ENCODE measurements around the gene DIPK1C.

The DIPK1C gene

DNA sequence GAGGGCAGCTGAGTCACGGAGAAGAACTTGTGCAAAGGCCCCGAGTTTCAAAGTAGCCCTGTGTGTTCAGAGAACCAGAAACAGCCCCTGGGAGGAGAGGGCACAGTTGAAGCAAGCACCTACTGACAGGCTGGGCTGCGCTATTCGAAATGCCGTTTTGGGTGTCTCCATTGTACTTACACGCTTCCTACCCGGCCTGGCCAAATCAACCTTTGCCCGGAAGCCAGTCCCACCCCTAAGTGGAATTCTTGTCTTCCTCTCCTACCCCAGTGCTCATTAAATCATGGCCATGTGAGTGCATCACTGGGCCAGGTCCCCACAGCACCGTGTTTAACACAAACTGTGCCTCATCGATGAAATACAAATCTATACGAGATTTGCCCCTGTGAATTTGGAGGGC lies 6.0 kb downstream of the DIPK1C start:
- DNase-seq, result no peak

- no peak for DNase-seq
These were observed 6.5 kb downstream of the DIPK1C start for GRCh38 chr18:74450626-74451025.

- no peak for DNase-seq
These were observed 9.5 kb downstream of the DIPK1C start for GRCh38 chr18:74447404-74448152.

GRCh38 chr18:74446631-74447403 lies 10.3 kb downstream of the DIPK1C start:
- no peak for DNase-seq

- DNase-seq, result no peak
These were observed 10.9 kb downstream of the DIPK1C start for GRCh38 chr18:74446178-74446577.

- DNase-seq, result no peak
These were observed 11.5 kb downstream of the DIPK1C start for GRCh38 chr18:74445585-74445984.

DNA sequence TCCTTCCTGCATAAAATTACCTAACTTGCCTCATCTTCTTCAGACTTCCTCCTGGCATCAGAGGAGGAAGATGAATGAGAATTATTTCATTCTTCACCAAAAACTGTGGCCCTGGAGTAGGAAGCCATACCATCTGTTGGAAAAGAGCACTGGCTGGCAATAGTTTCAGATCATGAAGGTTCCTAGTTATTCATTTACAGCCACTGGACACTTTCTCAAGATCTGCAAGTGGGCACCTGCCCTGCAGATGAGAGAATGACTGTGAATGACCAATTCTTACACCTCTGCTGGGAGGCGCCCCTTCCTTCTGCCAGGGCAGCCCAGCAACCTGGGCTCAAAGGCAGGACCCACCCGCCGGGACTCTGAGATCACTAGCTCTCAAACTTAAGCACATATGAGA lies 13.0 kb downstream of the DIPK1C start:
- no peak for DNase-seq

DNA sequence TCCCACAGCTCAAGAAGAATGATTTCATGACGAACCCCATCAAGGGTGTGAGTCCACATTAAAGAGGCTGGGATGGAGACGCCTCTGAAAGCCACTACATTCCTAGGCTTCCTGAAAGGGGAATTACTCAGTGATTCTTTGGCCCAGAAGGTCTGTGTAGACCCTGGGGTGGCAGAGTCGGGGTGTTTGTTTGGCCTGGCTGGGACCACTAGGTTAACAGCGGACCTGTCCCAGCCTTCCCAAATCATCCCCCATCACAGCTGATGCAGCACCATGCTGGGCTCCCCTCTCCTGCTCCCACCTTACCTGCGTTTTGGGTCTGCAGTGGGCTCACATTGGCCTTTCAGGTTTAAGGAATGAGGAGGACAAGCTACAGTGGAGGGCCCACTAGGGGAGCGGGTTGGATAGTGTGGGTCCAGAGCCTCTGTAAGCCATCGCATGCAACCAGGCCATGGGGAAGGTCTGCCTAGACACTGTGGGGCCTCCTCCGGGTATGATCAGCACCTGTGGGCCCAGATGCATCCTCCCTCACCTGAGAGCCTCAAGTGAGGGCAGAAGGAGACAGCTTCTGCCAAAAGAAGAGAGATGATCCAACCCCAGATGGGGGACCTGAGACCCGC lies 16.2 kb downstream of the DIPK1C start:
- DNase-seq, result no peak

GRCh38 chr18:74438091-74438490 lies 19.0 kb downstream of the DIPK1C start:
- DNase-seq, result no peak

DNA sequence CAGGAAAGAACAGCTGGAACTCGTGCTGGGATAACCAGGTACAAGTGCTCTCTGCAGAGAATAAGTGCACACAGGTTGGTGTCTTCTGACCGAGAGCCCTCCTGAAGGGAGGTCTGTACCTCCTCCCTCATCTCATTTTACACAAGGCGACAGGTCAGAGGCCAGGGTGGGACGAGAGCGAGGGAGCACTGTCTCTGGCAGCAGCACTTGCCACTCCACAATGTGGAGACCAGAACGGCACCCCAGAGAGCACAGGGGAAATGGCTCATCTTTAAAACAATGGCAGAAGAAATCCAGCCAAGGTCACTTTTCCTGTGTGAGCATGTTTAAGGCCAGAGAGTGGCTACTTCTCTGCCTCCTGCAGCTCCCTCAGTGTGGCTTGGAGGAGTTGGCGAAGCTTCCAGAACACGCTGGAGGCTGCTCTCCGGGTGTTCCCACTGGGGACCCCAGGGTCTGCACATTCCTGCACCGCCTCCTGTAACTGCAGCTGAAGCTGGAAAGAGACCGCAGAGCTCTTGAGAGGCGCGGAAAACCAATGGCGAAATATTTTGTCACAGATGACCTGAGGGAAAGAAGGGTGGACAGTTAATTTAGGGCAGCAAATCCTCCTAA lies 20.8 kb downstream of the DIPK1C start:
- no peak for DNase-seq

GRCh38 chr18:74435740-74436139 lies 21.4 kb downstream of the DIPK1C start:
- no peak for DNase-seq

DNA sequence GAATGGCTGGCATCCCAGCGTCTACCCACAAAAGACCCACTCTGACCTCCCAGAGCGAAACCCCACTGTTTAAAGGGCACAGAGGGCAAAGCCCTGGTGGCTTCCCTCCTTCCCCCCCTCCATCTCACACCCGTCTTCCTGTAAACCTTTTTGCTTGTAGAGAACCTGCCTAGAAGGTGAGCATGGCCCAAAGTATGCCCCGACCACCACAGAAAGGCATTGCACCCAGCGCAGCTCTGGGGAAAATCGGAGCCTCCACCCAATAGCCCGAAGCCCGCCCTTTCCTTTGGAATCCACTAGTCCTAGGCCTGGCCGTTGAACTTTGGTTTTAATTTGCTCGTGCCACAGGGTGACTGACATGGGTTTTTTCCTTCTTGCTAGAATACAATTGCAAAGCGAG lies 22.6 kb downstream of the DIPK1C start:
- DNase-seq, result no peak

DNA sequence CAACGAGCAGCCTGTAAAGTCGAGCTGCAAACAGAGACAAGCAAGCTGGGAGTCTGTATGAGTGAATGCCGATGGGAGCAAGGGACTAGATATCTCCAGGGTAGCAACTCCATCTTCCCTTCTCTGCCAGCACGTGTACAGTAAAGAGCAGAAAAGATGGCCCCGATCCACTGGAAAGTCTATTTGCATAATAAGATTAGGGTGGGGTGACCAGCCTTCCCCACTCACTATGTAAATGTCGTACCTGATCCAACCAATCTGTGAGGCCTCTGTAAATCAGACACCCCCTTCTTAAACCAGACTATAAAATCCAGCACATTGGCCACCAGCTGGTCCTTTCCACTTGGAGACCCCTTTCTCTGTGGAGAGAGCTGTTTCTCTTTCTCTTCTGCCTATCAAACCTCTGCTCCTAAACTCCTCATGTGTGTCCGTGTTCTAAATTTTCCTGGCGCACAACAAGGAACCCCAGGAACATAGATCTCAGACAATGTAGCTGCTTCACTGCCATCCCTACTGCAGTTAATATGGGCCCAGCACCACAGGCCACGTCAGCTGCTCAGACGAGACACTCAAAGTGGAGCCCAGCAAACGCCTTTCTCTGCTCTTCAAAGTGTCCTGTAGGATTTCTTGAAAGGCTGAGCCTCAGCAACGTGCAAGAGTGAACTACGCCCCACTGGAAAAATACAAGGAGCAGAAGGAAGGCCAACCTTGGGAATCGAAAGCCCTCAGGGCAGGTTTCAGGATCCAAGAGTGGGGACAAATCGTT lies 26.1 kb downstream of the DIPK1C start:
- DNase-seq, result no peak

- DNase-seq, result no peak
These were observed 26.9 kb downstream of the DIPK1C start for GRCh38 chr18:74430231-74430630.

DNA sequence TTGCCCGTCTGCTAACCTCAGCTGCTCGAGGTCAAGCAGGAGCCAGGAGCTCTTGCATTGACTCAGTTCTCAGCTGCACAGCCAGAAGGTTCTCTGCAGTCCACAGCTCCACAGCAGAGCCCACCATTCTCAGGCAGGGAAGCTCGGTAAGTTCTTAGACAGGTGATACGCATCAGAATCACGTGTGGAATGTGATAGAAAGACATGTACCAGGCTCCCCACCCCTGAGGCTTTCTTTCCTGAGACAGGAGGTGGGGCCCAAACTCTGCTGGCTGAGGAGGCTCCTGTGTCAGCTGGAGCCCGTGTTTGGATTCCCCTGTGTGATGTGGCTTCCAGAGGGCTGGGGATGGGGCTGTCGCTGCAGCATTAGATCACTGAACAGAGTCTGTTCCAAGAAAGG lies 28.0 kb downstream of the DIPK1C start:
- DNase-seq, result no peak

GRCh38 chr18:74427442-74428112 lies 29.5 kb downstream of the DIPK1C start:
- DNase-seq, result no peak

- DNase-seq, result no peak
These were observed 31.2 kb downstream of the DIPK1C start for GRCh38 chr18:74425876-74426275.

DNA sequence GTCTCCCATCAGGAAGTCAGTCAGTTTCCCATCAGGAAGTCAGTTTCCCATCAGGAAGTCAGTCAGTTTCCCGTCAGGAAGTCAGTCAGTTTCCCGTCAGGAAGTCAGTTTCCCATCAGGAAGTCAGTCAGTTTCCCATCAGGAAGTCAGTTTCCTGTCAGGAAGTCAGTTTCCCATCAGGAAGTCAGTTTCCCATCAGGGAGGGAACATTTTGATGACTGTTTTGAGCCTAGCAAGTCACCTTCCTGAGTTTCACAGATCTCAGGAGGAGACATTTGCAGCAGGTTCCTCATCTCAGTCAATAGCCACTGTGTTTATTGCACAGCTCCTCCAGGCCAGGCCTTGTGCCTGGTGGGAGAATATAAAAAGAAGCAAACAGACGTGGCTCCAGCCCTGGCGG lies 31.9 kb downstream of the DIPK1C start:
- no peak for DNase-seq

DNA sequence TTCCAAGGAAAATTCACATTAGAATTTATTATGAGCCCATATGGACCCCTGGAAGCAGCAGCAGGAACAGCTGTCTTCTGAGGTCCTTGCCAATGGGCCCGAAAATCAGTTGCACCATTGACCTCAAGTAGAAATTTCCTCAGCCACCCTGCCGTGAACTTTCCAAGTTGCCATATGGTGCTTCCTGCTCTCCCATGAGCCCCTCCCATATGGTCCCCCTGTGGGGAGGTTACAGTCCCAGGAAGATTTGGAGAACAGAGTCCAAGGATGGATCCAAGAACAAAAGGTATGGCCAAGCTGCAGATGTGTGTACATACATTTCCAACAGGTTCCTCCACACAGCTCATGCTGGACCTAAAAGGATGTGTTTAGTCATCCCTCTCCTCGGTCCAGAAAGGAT lies 34.6 kb downstream of the DIPK1C start:
- DNase-seq, result no peak

DNA sequence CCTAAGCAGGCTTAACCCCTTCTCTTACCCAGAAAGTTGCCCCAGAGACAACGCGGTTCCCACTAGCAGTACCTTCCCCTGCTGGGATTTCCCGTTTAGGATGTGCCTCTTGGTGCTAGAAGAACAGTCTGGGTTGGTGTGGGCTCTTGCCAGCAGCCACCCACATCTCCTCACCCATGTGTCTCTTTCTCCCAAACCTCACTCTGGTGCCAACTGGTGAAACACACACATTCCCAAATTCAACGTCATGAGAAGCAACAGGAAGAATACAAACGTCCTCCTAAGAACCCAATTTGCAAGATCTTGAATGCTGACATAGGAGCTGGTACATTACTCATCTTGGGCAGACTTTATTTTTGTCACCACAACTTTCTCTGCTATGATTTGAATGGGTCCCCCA lies 36.2 kb downstream of the DIPK1C start:
- DNase-seq, result no peak

- DNase-seq, result no peak
These were observed 36.6 kb downstream of the DIPK1C start for GRCh38 chr18:74420481-74420880.

DNA sequence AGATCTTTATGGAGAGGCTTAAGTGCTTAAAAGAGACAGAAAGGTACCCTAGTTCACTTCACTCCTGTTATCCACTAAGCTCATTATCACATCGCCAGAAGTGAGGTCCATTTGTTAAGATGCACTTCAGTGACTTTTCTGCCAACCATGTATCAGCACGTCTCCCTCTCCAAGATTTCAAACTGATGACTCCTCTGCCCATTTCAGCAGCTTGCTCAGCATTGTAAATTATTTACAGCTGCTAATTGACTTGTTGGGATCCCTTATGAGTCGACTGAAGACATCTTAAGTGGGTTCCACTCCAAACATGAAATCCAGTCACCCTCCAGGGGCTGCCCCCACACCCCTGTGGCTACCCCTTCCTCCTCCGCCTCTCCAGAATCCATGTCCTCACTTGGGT lies 37.3 kb downstream of the DIPK1C start:
- DNase-seq, result no peak
